ENCODE results near the gene ABL2.
"Not testable (repeated sequence)": the region's sequence is repeated elsewhere in the genome, so short reads cannot be mapped to it uniquely, and the experiment has no call there.

The ABL2 gene

GRCh38 chr1:179187735-179188471 lies 41.6 kb downstream of the ABL2 start:
- H3K27ac ChIP-seq (ENCODE audit: low read depth, low read length), result no peak overlapping the region
- no peak overlapping the region for H3K9ac ChIP-seq (ENCODE audit: low read length)
- H3K9me3 ChIP-seq (ENCODE audit: low read length), result no peaks in the 10 kb centered on the region
- H3K36me3 ChIP-seq (ENCODE audit: insufficient read depth, low read length), result no peaks in the 10 kb centered on the region
- H3K27me3 ChIP-seq (ENCODE audit: control insufficient read depth in 1 of 2, insufficient read depth in 2 of 2, low read length in 2 of 2), result no peaks in the 10 kb centered on the region
- no peaks in the 10 kb centered on the region for H3K4me1 ChIP-seq (ENCODE audit: insufficient read depth, low read length)
- no peak overlapping the region for H3K4me3 ChIP-seq (ENCODE audit: low read depth in 1 of 2, low read length in 2 of 2)

DNA sequence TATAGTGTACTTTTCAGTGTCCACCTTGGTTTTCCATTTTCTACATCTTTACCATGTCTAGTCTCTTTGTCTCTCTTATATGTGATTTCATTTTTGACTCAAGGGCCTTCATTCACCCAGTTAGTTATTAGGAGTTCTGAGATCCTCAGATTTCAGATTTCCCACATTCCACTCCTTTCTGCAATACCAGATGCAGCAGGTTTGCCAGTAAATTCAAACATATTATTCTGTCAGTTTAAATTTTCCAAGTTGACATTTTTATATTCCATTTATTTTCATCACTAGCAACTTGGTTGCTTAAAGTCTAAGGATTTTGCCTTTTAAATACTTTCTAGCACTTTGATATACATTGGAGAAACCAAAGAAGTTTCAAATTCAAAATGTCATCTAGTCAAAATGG lies 42.4 kb downstream of the ABL2 start:
- Histone ChIP-seq H3K9ac (ENCODE audit: low read length) (no peak overlapping the region), H3K27ac (ENCODE audit: low read depth, low read length) (no peak overlapping the region), H3K9me3 (ENCODE audit: low read length) (no peaks in the 10 kb centered on the region), H3K4me3 (ENCODE audit: low read depth in 1 of 2, low read length in 2 of 2) (no peak overlapping the region), H3K27me3 (ENCODE audit: control insufficient read depth in 1 of 2, insufficient read depth in 2 of 2, low read length in 2 of 2) (no peaks in the 10 kb centered on the region), H3K4me1 (ENCODE audit: insufficient read depth, low read length) (no peaks in the 10 kb centered on the region), H3K36me3 (ENCODE audit: insufficient read depth, low read length) (no peaks in the 10 kb centered on the region)

- no peak overlapping the region for H3K9ac ChIP-seq (ENCODE audit: low read length)
- no peaks in the 10 kb centered on the region for H3K4me1 ChIP-seq (ENCODE audit: insufficient read depth, low read length)
- H3K9me3 ChIP-seq (ENCODE audit: low read length), result no peaks in the 10 kb centered on the region
- H3K4me3 ChIP-seq (ENCODE audit: low read depth in 1 of 2, low read length in 2 of 2), result no peak overlapping the region
- H3K36me3 ChIP-seq (ENCODE audit: insufficient read depth, low read length), result no peaks in the 10 kb centered on the region
- H3K27ac ChIP-seq (ENCODE audit: low read depth, low read length), result no peak overlapping the region
- H3K27me3 ChIP-seq (ENCODE audit: control insufficient read depth in 1 of 2, insufficient read depth in 2 of 2, low read length in 2 of 2), result no peaks in the 10 kb centered on the region
Observed at GRCh38 chr1:179184403-179184802, 45.1 kb downstream of the ABL2 start.

DNA sequence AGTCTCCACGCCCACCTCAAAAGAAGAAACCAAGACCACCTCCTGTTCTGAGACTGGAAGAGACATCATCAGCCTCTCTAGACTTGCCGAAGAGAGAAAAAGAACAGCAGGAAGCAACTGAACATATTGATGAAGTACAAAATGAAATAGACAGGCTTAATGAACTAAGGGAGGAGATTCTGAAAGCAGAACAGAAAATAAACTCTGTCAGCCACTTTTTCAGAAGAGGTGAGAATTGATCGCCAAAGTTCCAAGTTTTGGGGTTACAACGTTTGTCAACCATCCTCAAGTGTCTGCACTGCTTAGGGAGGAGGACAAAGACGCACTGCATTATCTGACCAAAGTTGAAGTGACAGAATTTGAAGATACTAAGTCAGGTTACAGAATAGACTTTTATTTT lies 45.6 kb downstream of the ABL2 start:
- H3K27ac ChIP-seq (ENCODE audit: low read depth, low read length), result no peak overlapping the region
- H3K4me1 ChIP-seq (ENCODE audit: insufficient read depth, low read length), result peaks cover 3% of the 10 kb centered on the region
- no peaks in the 10 kb centered on the region for H3K27me3 ChIP-seq (ENCODE audit: control insufficient read depth in 1 of 2, insufficient read depth in 2 of 2, low read length in 2 of 2)
- no peaks in the 10 kb centered on the region for H3K36me3 ChIP-seq (ENCODE audit: insufficient read depth, low read length)
- no peaks in the 10 kb centered on the region for H3K9me3 ChIP-seq (ENCODE audit: low read length)
- no peak overlapping the region for H3K4me3 ChIP-seq (ENCODE audit: low read depth in 1 of 2, low read length in 2 of 2)
- no peak overlapping the region for H3K9ac ChIP-seq (ENCODE audit: low read length)

DNA sequence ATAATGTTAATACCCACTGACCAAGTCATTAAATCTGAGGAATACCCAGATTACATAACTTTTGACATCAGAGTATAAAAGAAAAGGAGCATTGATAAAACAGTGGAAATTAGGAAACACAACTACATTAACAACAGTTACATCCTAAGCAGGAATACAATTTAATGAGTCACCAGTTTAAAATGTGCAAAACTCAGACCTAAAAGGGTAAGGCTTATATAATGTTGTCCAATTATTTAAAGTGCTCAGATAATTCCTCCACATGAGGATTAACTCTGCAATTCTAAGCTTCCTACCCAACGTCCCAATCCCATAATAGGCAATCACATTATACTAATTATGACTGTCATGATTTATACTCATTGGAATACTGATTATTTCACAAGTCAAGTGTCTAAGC lies 50.5 kb downstream of the ABL2 start:
- Histone ChIP-seq H3K9ac (ENCODE audit: low read length) (no peak overlapping the region), H3K27ac (ENCODE audit: low read depth, low read length) (no peak overlapping the region), H3K4me3 (ENCODE audit: low read depth in 1 of 2, low read length in 2 of 2) (no peak overlapping the region), H3K36me3 (ENCODE audit: insufficient read depth, low read length) (no peaks in the 10 kb centered on the region), H3K27me3 (ENCODE audit: control insufficient read depth in 1 of 2, insufficient read depth in 2 of 2, low read length in 2 of 2) (no peaks in the 10 kb centered on the region), H3K4me1 (ENCODE audit: insufficient read depth, low read length) (peaks cover 26% of the 10 kb centered on the region), H3K9me3 (ENCODE audit: low read length) (no peaks in the 10 kb centered on the region)

GRCh38 chr1:179178183-179178582 lies 51.3 kb downstream of the ABL2 start:
- no peaks in the 10 kb centered on the region for H3K9me3 ChIP-seq (ENCODE audit: low read length)
- H3K9ac ChIP-seq (ENCODE audit: low read length), result no peak overlapping the region
- H3K4me3 ChIP-seq (ENCODE audit: low read depth in 1 of 2, low read length in 2 of 2), result no peak overlapping the region
- H3K27ac ChIP-seq (ENCODE audit: low read depth, low read length), result no peak overlapping the region
- H3K36me3 ChIP-seq (ENCODE audit: insufficient read depth, low read length), result no peaks in the 10 kb centered on the region
- H3K27me3 ChIP-seq (ENCODE audit: control insufficient read depth in 1 of 2, insufficient read depth in 2 of 2, low read length in 2 of 2), result no peaks in the 10 kb centered on the region
- H3K4me1 ChIP-seq (ENCODE audit: insufficient read depth, low read length), result peaks cover 26% of the 10 kb centered on the region

- no peak overlapping the region for H3K9ac ChIP-seq (ENCODE audit: low read length)
- no peaks in the 10 kb centered on the region for H3K36me3 ChIP-seq (ENCODE audit: insufficient read depth, low read length)
- H3K4me1 ChIP-seq (ENCODE audit: insufficient read depth, low read length), result peaks cover 26% of the 10 kb centered on the region
- no peaks in the 10 kb centered on the region for H3K9me3 ChIP-seq (ENCODE audit: low read length)
- no peaks in the 10 kb centered on the region for H3K27me3 ChIP-seq (ENCODE audit: control insufficient read depth in 1 of 2, insufficient read depth in 2 of 2, low read length in 2 of 2)
- H3K4me3 ChIP-seq (ENCODE audit: low read depth in 1 of 2, low read length in 2 of 2), result no peak overlapping the region
- H3K27ac ChIP-seq (ENCODE audit: low read depth, low read length), result no peak overlapping the region
Observed at GRCh38 chr1:179177615-179178014, 51.9 kb downstream of the ABL2 start.

DNA sequence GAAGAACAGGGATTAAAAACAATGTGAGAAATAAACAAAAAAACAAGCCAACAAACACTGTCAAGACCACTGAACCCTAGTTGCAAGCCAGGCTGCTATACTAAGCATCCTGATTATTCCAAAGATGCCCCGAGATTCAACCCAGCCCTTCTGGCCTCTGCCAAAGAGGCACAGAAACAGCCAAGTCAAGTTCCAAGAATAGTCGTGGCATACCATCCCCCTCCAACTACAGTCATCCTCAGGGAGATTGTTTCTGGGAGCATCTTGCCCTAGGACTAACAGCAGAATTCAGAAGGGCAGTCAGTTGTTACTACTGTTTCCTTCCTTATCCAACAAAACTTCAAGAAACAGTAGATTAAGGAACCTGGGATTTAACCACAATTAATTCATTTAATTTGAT lies 52.3 kb downstream of the ABL2 start:
- H3K4me1 ChIP-seq (ENCODE audit: insufficient read depth, low read length), result peaks cover 26% of the 10 kb centered on the region
- no peak overlapping the region for H3K9ac ChIP-seq (ENCODE audit: low read length)
- no peaks in the 10 kb centered on the region for H3K36me3 ChIP-seq (ENCODE audit: insufficient read depth, low read length)
- no peaks in the 10 kb centered on the region for H3K27me3 ChIP-seq (ENCODE audit: control insufficient read depth in 1 of 2, insufficient read depth in 2 of 2, low read length in 2 of 2)
- H3K27ac ChIP-seq (ENCODE audit: low read depth, low read length), result no peak overlapping the region
- no peaks in the 10 kb centered on the region for H3K9me3 ChIP-seq (ENCODE audit: low read length)
- H3K4me3 ChIP-seq (ENCODE audit: low read depth in 1 of 2, low read length in 2 of 2), result no peak overlapping the region

DNA sequence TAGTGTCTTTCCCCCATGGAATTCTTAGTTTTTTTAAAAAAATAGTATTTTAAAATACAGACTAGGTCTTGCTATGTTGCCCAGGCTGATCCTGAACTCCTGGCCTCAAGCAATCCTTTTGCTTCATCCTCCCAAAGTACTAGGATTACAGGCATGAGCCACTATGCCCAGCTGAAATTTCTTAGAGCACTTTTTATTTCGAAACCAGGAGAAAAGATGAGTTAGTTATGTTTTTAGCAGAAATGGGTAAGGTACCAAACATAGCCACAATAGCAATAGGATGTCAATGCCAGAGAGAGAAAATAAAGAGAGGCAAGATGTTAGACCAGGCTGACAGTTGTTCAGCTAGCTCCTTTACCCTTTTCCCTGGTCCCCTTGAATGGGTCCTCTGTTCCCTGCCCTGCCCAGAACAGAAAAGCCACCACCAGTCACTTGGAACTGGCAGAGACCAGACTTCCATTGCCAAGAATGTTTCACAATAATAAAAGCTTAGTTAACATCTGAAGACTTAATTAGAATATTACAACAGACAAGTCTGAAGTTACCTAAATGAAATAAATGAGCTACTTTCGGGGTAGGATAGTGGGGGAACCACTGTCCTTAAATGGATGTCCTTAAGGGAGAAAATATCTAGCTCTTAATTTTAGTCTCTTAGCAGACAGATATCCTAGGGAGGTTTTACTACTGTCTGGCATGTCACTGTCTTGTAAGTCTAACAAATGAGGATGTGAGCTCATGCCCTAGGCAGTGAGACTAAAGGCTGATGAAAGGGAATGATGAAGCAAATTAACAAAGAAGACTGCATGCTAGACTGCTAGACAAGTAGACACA lies 54.3 kb downstream of the ABL2 start:
- Histone ChIP-seq H3K9me3 (ENCODE audit: low read length) (no peaks in the 10 kb centered on the region), H3K27ac (ENCODE audit: low read depth, low read length) (no peak overlapping the region), H3K27me3 (ENCODE audit: control insufficient read depth in 1 of 2, insufficient read depth in 2 of 2, low read length in 2 of 2) (no peaks in the 10 kb centered on the region), H3K4me1 (ENCODE audit: insufficient read depth, low read length) (peaks cover 26% of the 10 kb centered on the region), H3K36me3 (ENCODE audit: insufficient read depth, low read length) (no peaks in the 10 kb centered on the region), H3K9ac (ENCODE audit: low read length) (no peak overlapping the region), H3K4me3 (ENCODE audit: low read depth in 1 of 2, low read length in 2 of 2) (no peak overlapping the region)

GRCh38 chr1:179170468-179170770 lies 59.1 kb downstream of the ABL2 start:
- H3K9ac ChIP-seq (ENCODE audit: low read length); H3K27me3 ChIP-seq (ENCODE audit: control insufficient read depth in 1 of 2, insufficient read depth in 2 of 2, low read length in 2 of 2); H3K4me3 ChIP-seq (ENCODE audit: low read depth in 1 of 2, low read length in 2 of 2); H3K9me3 ChIP-seq (ENCODE audit: low read length); H3K36me3 ChIP-seq (ENCODE audit: insufficient read depth, low read length); H3K27ac ChIP-seq (ENCODE audit: low read depth, low read length): not testable (repeated sequence)
- peaks cover 13% of the 10 kb centered on the region for H3K4me1 ChIP-seq (ENCODE audit: insufficient read depth, low read length)

DNA sequence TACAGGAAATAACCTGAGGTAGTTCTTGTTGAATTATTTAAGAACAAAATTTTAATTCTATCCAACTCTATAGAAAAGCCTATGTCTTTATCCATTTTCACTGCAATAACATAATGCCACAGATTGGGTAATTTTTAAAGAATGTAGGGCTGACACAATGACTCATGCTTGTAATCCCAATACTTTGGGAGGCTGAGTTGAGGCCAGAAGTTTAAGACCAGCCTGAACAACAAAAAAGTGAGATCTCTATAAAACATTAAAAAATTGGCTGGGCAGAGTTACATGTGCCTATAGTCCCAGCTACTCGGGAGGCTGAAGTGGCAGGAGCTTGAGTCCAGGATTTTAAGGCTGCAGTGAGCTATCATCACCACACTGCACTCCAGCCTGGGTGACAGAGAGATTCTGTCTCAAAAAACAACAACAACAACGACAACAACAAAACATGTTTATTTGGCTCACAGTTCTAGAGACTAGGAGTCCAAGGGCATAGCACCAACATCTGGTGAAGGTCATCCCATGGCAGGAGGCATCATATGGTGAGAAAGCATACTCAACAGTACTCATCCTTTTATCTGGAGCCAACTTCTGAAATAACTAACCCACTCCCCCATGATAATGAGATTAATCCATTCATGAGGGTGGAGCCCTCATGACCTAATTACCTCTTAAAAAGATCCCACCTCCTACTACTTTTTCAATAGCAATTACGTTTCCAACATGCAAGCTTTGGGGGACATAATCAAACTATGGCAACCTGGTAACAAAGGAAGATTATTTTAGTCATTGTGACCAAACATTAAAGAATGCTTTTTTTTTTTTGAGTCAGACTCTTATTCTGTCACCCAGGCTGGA lies 59.6 kb downstream of the ABL2 start:
- Histone ChIP-seq H3K27me3 (ENCODE audit: control insufficient read depth in 1 of 2, insufficient read depth in 2 of 2, low read length in 2 of 2) (no peaks in the 10 kb centered on the region), H3K4me1 (ENCODE audit: insufficient read depth, low read length) (peaks cover 9% of the 10 kb centered on the region), H3K27ac (ENCODE audit: low read depth, low read length) (no peak overlapping the region), H3K9me3 (ENCODE audit: low read length) (no peaks in the 10 kb centered on the region), H3K9ac (ENCODE audit: low read length) (no peak overlapping the region), H3K36me3 (ENCODE audit: insufficient read depth, low read length) (no peaks in the 10 kb centered on the region), H3K4me3 (ENCODE audit: low read depth in 1 of 2, low read length in 2 of 2) (no peak overlapping the region)
